Pancreas (tissue), 10 donors: Measurements from ENCODE around the gene SP3. TPM values are rescaled to one million over a fixed set of nuclear protein-coding genes. Genes with fewer than 3 reads are reported as not detected.

Experiments used
- ATAC-seq, 4 donors: fragments of 200-7000 bp; cut with Tn5 transposase; one replicate each; pipeline versions ENCODE4 v1.8.0 to v1.9.1; 2020; ENCODE audit warnings: mild to moderate bottlenecking in 4 of 4, moderate library complexity in 4 of 4
- DNase-seq, 6 donors: peaks; one replicate each; pipeline ENCODE4 v3.0.0-alpha.2; 2020
- FAIRE-seq: peaks from 2 replicates; lab custom pipeline; 2012; peaks lifted over from hg19 to GRCh38; lab: Jason Lieb, UNC
- H3K27ac ChIP-seq, 4 donors: fragments of 200-600 bp; sonication (generic); 1 replicate in 3 of 4; 2 replicates in 1 of 4; pipeline versions ENCODE4 v1.5.0 to v1.8.0; 2020
- H3K27me3 ChIP-seq, 4 donors: fragments of 200-600 bp; one replicate each; pipeline ENCODE4 v1.8.0; 2021
- H3K36me3 ChIP-seq, 3 donors: fragments of 200-600 bp; sonication (generic) in 1 of 3; one replicate each; pipeline versions ENCODE4 v1.5.0 to v1.8.0; 2020 to 2021
- H3K4me1 ChIP-seq, 3 donors: fragments of 200-600 bp; one replicate each; pipeline ENCODE4 v1.8.0; 2021
- H3K4me3 ChIP-seq, 4 donors: fragments of 200-600 bp; sonication (generic) in 2 of 4; one replicate each; pipeline versions ENCODE4 v1.5.0 to v1.8.0; 2020 to 2021
- H3K9me3 ChIP-seq, 4 donors: fragments of 200-600 bp; one replicate each; pipeline ENCODE4 v1.8.0; 2021
- WGBS, 2 donors: extraction: QIAGEN DNeasy Blood & Tissue Kit; methylation state at CpG; one replicate each; pipeline ENCODE4 v1.1.7; 2013; 5-methylcytosine and 5-hydroxymethylcytosine counted together
- intact Hi-C, 3 donors: fragments of 100-400 bp; cut with DNase I; formaldehyde crosslinking; loops; one replicate each; pipeline versions ENCODE4 v1.11.1 to v1.14.2; 2022
- polyA plus RNA-seq, 2 donors: library from polyadenylated mRNA; stranded (reverse); fragments of 200-250 nt; gene quantifications; one replicate each; pipeline ENCODE4 v1.2.3, GENCODE V29; 2013
- total RNA-seq, 6 donors: library from RNA; stranded (reverse); fragmentation: NEBNext Ultra II Directional in 4 of 6; extraction: Animal tissue kit (Norgen Biotek cat#: 25700) in 4 of 6; gene quantifications; one replicate each; pipeline versions ENCODE4 v1.2.1 to v1.2.4, GENCODE V29; 2021 to 2023
- TF ChIP-seq, protein P1 (sequence below), 4 donors: fragments of 200-600 bp; sonication (generic) in 3 of 4; IDR thresholded peaks; one replicate each; pipeline versions ENCODE4 v1.5.0 to v1.8.0; 2021; ENCODE audit warnings: antibody characterized with exemption in 4 of 4
- donor health status: healthy with polysubstance abuse.
- donor health status: DM: no; HTN: no; CAD: no; lungs with moderate emphysema.
- donor health status: DM: no; HTN: no; CAD: no.
- donor health status: control.
- donor health status: control.
- donor health status: Bipolar disorder and iron deficiency.
- donor health status: DM: yes; HTN: yes; CAD: no.
- donor health status: DM: no; HTN: no; CAD: no.
- donor health status: DM: no; HTN: no; CAD: no.
- donor health status: DM: yes; HTN: yes; CAD: no.

The SP3 gene
- total and polyA plus RNA-seq, 8 donors, result 5.6 to 48.0 (median 27.6) TPM

DNA sequence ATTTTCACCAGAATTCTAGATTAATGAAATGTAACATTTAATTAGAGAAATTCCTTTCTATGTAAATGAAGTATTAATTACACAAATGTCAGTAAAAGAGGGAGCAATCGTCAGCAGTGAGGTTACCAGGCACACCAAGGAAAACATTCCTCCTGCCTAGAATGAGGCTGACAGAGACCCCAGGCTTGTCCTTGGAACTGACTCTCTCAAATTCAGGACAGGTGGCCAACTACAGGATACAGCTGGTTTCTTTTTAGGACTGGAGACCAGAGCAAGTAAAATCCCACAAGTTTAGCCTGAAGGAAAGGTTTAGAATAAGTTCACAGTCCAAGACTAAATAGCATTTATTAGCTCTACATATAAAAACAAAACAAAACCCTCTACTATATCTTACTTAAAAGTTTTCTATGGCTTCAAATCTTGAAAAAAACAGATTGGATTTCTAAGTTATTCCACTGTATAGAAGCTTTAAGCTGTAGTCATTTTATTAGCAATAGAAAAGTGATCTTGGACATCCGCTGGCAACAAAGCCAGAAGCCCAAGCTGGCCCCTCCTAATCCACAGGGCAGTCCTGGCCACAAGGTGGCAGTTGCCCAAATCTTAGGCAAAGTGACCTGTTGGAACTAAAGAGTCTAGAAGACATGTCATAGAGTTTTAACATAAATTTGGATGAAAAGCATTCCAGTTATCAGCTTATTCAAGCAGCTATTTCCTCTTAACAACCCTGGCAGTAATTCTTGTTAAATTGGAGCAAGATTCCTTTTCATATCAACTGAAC lies 81.0 kb downstream of the SP3 start:
- TF ChIP-seq, protein P1, sequence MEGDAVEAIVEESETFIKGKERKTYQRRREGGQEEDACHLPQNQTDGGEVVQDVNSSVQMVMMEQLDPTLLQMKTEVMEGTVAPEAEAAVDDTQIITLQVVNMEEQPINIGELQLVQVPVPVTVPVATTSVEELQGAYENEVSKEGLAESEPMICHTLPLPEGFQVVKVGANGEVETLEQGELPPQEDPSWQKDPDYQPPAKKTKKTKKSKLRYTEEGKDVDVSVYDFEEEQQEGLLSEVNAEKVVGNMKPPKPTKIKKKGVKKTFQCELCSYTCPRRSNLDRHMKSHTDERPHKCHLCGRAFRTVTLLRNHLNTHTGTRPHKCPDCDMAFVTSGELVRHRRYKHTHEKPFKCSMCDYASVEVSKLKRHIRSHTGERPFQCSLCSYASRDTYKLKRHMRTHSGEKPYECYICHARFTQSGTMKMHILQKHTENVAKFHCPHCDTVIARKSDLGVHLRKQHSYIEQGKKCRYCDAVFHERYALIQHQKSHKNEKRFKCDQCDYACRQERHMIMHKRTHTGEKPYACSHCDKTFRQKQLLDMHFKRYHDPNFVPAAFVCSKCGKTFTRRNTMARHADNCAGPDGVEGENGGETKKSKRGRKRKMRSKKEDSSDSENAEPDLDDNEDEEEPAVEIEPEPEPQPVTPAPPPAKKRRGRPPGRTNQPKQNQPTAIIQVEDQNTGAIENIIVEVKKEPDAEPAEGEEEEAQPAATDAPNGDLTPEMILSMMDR (IDR thresholded peaks at IDR 0.05), result peak; percentile 58 to 71 (median 66)
- no peaks in the 10 kb centered on the region for H3K27me3 ChIP-seq
- H3K27ac ChIP-seq, result no peak overlapping the region
- peak; percentile 49 to 77 (median 66) for DNase-seq
- no peak overlapping the region for H3K4me3 ChIP-seq
- FAIRE-seq, result no peak
- no peaks in the 10 kb centered on the region for H3K36me3 ChIP-seq
- WGBS, 2 donors, result 44 to 53% methylated on average over 2 of the region's 2 CpGs
- intact Hi-C loops, result no loop called here
- H3K9me3 ChIP-seq, result no peaks in the 10 kb centered on the region
- no peaks in the 10 kb centered on the region for H3K4me1 ChIP-seq
- peak; percentile 80 to 92 (median 86) for ATAC-seq

GRCh38 chr2:173881886-173882285 lies 83.3 kb downstream of the SP3 start:
- intact Hi-C loops, result no loop called here
- no peaks in the 10 kb centered on the region for H3K27me3 ChIP-seq
- no peaks in the 10 kb centered on the region for H3K9me3 ChIP-seq
- no peaks in the 10 kb centered on the region for H3K36me3 ChIP-seq
- WGBS, 2 donors, result 60 to 64% methylated on average over 3 of the region's 3 CpGs
- DNase-seq (no peak), ATAC-seq (no peak), FAIRE-seq (no peak)
- H3K4me3 ChIP-seq, result no peak overlapping the region
- TF ChIP-seq, protein P1 (IDR thresholded peaks at IDR 0.05), result no peak
- no peaks in the 10 kb centered on the region for H3K4me1 ChIP-seq
- H3K27ac ChIP-seq, result no peak overlapping the region

DNA sequence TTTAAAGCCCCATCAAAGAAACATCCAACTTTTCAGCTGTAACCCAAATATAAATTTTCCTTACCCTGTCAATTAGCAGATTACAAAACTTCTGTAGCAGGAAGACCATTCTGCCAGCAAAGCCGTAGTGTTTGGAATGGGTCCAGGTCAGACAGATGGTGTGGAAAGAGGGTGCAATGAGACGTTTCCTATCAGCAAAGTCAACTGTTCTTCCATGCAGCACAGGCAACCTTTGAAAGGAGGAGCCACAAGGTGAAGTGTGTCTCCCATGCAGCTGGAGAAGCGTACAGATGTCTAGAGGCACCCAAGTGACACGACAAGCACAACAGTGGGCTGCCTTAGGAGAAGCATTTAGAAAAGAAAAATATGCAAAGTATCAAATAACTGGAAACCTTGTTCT lies 83.7 kb downstream of the SP3 start:
- no peak for FAIRE-seq
- Histone ChIP-seq H3K4me1 (no peaks in the 10 kb centered on the region), H3K9me3 (no peaks in the 10 kb centered on the region), H3K4me3 (no peak overlapping the region), H3K27me3 (no peaks in the 10 kb centered on the region), H3K36me3 (no peaks in the 10 kb centered on the region), H3K27ac (no peak overlapping the region)
- WGBS, 2 donors, result 41 to 42% methylated on average over 4 of the region's 4 CpGs
- intact Hi-C loops, result no loop called here
- DNase-seq, result peak in 1 of 6 donors; percentile 25
- peak in 2 of 4 donors; percentile 44 to 66 for ATAC-seq
- TF ChIP-seq, protein P1 (IDR thresholded peaks at IDR 0.05), result no peak

DNA sequence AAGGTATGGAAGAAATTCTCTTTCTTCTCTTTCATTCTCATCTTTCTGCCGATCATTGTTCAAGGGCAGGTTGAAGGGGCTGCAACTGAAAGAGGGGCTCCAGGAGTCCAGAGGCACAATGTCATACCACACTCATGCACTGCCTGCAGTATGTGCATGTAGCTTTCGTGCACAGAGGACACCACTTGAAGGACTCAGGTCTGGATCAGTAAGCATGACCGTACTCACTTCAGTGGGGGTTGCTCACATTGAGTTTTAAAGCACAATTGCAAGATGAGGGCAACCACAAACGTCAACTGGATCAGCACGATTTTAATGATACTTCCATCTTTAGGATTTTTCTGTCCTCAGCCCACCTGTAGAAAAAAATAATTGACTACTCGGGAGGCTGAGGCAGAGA lies 84.6 kb downstream of the SP3 start:
- no peak for ATAC-seq
- FAIRE-seq, result no peak
- intact Hi-C loops, result no loop called here

More for the DNA sequence above, 84.6 kb downstream of the SP3 start:
- H3K27me3 ChIP-seq, result no peaks in the 10 kb centered on the region
- TF ChIP-seq, protein P1 (IDR thresholded peaks at IDR 0.05), result no peak
- H3K27ac ChIP-seq, result no peak overlapping the region
- no peak for DNase-seq
- 77 to 84% methylated on average over 6 of the region's 6 CpGs for WGBS, 2 donors
- no peaks in the 10 kb centered on the region for H3K9me3 ChIP-seq
- H3K36me3 ChIP-seq, result no peaks in the 10 kb centered on the region
- H3K4me1 ChIP-seq, result no peaks in the 10 kb centered on the region
- H3K4me3 ChIP-seq, result no peak overlapping the region
